Measurements from ENCODE around the gene ELOVL5.

- TF ChIP-seq CTCF (IDR thresholded peaks at IDR 0.05) (no peak), EZH2 (IDR thresholded peaks at IDR 0.05; ENCODE audit: borderline replicate concordance, insufficient read depth, low read depth, low read length, poor library complexity, severe bottlenecking) (no peak)
Measured at GRCh38 chr6:53302678-53303360, 45.9 kb downstream of the ELOVL5 start.
